NCI-H1092 treated with DMSO at 0.1 percent for 48 hours (cell line): Measurements from ENCODE around the gene ZMYM2.
"Not testable (repeated sequence)": the region's sequence is repeated elsewhere in the genome, so short reads cannot be mapped to it uniquely, and the experiment has no call there.

Experiments used
- DNase-seq: peaks from one replicate; lab custom pipeline; 2025; lab: John Stamatoyannopoulos, UW

ZMYM2 gene

GRCh38 chr13:19982447-19983043 is 24.0 kb downstream of the ZMYM2 start:
- DNase-seq: no peak

- DNase-seq: peak; percentile 3
Observed at GRCh38 chr13:19984430-19985218, 26.1 kb downstream of the ZMYM2 start.

- DNase-seq: no peak
Observed at GRCh38 chr13:19985219-19985556, 26.7 kb downstream of the ZMYM2 start.

- DNase-seq: no peak
Observed at GRCh38 chr13:19991531-19991930, 33.0 kb downstream of the ZMYM2 start.

- DNase-seq: no peak
Observed at GRCh38 chr13:19993024-19993423, 34.5 kb downstream of the ZMYM2 start.

- no peak for DNase-seq
Observed at GRCh38 chr13:19998960-19999359, 40.4 kb downstream of the ZMYM2 start.

GRCh38 chr13:20000062-20000552 is 41.6 kb downstream of the ZMYM2 start:
- no peak for DNase-seq

- DNase-seq: no peak
Observed at GRCh38 chr13:20001366-20002190, 43.1 kb downstream of the ZMYM2 start.

GRCh38 chr13:20002787-20003186 is 44.3 kb downstream of the ZMYM2 start:
- no peak for DNase-seq

GRCh38 chr13:20006206-20006605 is 47.7 kb downstream of the ZMYM2 start:
- no peak for DNase-seq

- no peak for DNase-seq
Observed at GRCh38 chr13:20015763-20016162, 57.2 kb downstream of the ZMYM2 start.

GRCh38 chr13:20016649-20017364 is 58.3 kb downstream of the ZMYM2 start:
- DNase-seq: no peak

- no peak for DNase-seq
Observed at GRCh38 chr13:20017365-20017711, 58.8 kb downstream of the ZMYM2 start.

GRCh38 chr13:20019043-20019442 is 60.5 kb downstream of the ZMYM2 start:
- DNase-seq: no peak

GRCh38 chr13:20024702-20025101 is 66.2 kb downstream of the ZMYM2 start:
- no peak for DNase-seq

- no peak for DNase-seq
Observed at GRCh38 chr13:20028953-20029352, 70.4 kb downstream of the ZMYM2 start.

GRCh38 chr13:20033486-20033885 is 75.0 kb downstream of the ZMYM2 start:
- DNase-seq: no peak

GRCh38 chr13:20035130-20035529 is 76.6 kb downstream of the ZMYM2 start:
- DNase-seq: no peak

GRCh38 chr13:20037908-20038307 is 79.4 kb downstream of the ZMYM2 start:
- no peak for DNase-seq

- DNase-seq: not testable (repeated sequence)
Observed at GRCh38 chr13:20042603-20043002, 84.1 kb downstream of the ZMYM2 start.

GRCh38 chr13:20043207-20043925 is 84.8 kb downstream of the ZMYM2 start:
- DNase-seq: no peak

- DNase-seq: no peak
Observed at GRCh38 chr13:20044086-20044485, 85.6 kb downstream of the ZMYM2 start.
